ENCODE data around the gene GFOD1. TPM values are rescaled to one million over a fixed set of nuclear protein-coding genes. Genes with fewer than 3 reads are reported as not detected.

Gene GFOD1
- total and polyA plus RNA-seq, 5 donors: 30.3 to 81.7 (median 54.0) TPM

DNA sequence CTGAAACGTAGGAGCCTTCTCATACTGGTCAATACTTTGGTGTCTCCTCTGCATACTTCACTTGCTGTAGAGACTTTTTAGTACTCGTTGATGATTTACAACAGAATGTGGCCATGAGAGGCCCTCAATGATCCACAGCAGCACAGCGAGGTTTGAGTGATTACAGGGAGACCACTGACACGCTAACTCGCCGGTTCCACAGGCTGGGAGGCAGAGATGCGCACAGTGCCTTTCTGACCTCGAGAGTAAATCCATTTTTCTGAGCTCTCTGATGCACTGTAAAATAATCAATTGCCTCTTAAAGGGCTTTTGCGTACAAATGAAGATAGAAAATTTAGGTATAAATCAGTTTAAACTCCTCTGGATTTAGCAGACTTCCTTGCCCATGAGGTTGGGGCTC is 102.9 kb downstream of the GFOD1 start:
- H3K9me3 ChIP-seq (ENCODE audit: control insufficient read depth, low read length): no peaks in the 10 kb centered on the region
- intact Hi-C loops (cut with DNase I): no loop called here
- no peaks in the 10 kb centered on the region for H3K27me3 ChIP-seq (ENCODE audit: control insufficient read depth, insufficient read depth)
- H3K4me1 ChIP-seq (ENCODE audit: control insufficient read depth, insufficient read depth, low read length): peaks cover 10% of the 10 kb centered on the region
- H3K4me3 ChIP-seq (ENCODE audit: low read length): no peak overlapping the region
- no peak overlapping the region for H3K27ac ChIP-seq (ENCODE audit: low read length)
- DNase-seq (no peak), ATAC-seq (no peak)
- 78% methylated on average over 9 of the region's 9 CpGs for WGBS

DNA sequence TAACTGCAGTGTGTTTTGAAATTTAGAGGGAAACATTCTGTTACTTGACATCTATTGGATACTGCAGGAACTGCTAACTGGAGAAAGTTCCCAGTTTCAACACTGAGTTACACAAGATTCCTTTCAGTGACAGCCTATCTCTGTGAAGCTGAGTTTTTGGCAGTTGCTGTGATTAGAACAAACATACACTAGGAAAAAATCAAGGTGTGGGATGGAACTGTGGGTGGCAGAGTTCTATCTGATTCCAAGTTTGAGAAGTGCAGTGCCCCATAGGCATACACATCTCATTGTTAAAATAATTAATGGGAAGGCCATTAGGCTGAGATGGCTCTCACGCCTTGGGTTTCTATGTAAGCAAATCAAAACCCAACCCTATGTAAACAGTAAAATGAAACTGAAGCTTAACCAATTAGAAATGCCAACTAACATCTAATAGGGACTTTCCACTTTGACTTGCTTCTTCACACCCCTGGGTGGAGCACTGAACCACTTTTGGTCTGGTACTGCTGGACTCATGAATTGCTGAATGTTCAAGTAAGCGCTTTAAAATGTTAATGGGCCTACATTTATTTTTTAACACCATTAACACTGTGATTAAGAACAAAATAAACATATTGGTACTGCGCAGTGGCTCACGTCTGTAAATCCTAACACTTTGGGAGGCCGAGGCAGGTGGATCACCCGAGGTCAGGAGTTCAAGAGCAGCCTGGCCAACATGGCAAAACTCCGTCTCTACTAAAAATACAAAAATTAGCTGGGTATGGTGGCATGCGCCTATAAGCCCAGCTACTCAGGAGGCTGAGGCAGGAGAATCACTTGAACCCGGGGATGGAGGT is 103.9 kb downstream of the GFOD1 start:
- peak; percentile 62 to 67 for ATAC-seq
- Histone ChIP-seq H3K9me3 (ENCODE audit: control insufficient read depth, low read length) (no peaks in the 10 kb centered on the region), H3K27ac (ENCODE audit: low read length) (peak overlapping the region; percentile 44), H3K4me3 (ENCODE audit: low read length) (no peak overlapping the region), H3K4me1 (ENCODE audit: control insufficient read depth, insufficient read depth, low read length) (peaks cover 14% of the 10 kb centered on the region), H3K27me3 (ENCODE audit: control insufficient read depth, insufficient read depth) (no peaks in the 10 kb centered on the region)
- no peak for DNase-seq
- WGBS: 87% methylated on average over 9 of the region's 9 CpGs
- intact Hi-C loops (cut with DNase I): no loop called here

DNA sequence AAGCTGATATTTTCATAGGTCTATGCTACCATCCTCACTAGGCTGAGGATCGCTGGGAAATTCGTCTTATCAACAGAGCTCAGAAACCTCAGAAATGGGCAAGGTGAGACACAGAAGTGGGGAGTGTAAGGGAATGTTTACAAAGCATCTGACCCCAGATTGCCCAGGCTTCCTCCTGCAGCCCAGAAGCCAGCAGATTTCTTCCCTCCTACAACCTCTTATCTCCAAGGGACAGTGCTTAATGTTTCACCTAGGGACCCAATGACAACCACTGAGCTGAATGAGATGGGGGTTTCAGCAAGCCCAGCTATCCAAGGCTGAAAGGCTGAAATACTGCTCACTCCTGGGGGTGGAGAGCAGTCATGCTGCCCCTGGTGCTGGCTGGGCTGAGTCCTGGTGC is 106.6 kb downstream of the GFOD1 start:
- no peak for DNase-seq
- ATAC-seq: no peak
- Histone ChIP-seq H3K27ac (ENCODE audit: low read length) (no peak overlapping the region), H3K4me3 (ENCODE audit: low read length) (no peak overlapping the region), H3K27me3 (ENCODE audit: control insufficient read depth, insufficient read depth) (no peaks in the 10 kb centered on the region), H3K4me1 (ENCODE audit: control insufficient read depth, insufficient read depth, low read length) (peaks cover 14% of the 10 kb centered on the region), H3K9me3 (ENCODE audit: control insufficient read depth, low read length) (no peaks in the 10 kb centered on the region)
- 77% methylated on average over 2 of the region's 2 CpGs for WGBS
- intact Hi-C loops (cut with DNase I): no loop called here

DNA sequence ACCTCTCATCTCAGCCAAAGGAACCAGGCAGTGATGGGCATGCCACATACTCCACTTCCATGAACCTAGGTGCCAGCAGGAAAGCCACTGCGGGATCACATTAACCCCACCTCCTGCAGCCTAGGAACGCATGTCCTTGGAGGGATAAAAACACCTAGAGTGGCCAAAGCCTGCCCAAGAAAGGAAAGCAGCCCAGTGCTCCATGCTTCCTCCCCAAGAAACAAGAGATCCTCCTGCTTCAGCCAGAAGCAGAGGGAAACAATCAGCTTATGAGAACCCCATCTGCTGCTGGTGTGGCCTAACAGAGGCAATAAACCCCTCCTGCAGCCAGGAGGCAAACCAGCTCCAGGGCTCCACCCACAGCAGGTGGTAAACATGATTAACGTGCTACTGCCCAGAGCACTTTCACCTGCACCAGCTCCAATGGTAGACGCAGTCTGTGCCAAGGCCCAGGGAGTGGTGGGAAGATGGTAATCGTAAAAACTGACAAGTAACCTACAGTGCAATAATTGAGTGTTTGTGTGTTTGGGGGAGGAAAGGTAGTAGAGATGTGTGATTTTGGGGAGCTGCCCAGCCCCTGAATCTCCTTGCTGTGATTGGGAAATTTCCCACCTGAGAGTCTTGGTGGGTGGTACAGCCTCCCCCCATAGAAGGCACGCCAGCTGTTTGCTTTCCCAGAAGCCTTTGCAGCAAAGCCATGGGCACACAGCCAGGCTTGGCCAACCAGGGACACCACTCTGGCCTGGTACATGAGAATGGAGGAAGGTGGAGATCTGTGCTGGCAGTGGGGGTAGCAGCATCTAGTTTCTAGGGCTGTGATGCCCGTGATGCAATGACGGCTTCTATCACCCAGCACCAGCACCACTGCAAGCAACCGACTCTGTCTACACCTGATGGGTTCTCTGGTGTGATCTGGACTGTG is 108.5 kb downstream of the GFOD1 start:
- intact Hi-C loops (cut with DNase I): no loop called here
- 82% methylated on average over 9 of the region's 9 CpGs for WGBS
- no peaks in the 10 kb centered on the region for H3K9me3 ChIP-seq (ENCODE audit: control insufficient read depth, low read length)
- DNase-seq (no peak), ATAC-seq (no peak)
- no peak overlapping the region for H3K27ac ChIP-seq (ENCODE audit: low read length)
- H3K4me3 ChIP-seq (ENCODE audit: low read length): no peak overlapping the region
- no peaks in the 10 kb centered on the region for H3K27me3 ChIP-seq (ENCODE audit: control insufficient read depth, insufficient read depth)
- H3K4me1 ChIP-seq (ENCODE audit: control insufficient read depth, insufficient read depth, low read length): peaks cover 14% of the 10 kb centered on the region

DNA sequence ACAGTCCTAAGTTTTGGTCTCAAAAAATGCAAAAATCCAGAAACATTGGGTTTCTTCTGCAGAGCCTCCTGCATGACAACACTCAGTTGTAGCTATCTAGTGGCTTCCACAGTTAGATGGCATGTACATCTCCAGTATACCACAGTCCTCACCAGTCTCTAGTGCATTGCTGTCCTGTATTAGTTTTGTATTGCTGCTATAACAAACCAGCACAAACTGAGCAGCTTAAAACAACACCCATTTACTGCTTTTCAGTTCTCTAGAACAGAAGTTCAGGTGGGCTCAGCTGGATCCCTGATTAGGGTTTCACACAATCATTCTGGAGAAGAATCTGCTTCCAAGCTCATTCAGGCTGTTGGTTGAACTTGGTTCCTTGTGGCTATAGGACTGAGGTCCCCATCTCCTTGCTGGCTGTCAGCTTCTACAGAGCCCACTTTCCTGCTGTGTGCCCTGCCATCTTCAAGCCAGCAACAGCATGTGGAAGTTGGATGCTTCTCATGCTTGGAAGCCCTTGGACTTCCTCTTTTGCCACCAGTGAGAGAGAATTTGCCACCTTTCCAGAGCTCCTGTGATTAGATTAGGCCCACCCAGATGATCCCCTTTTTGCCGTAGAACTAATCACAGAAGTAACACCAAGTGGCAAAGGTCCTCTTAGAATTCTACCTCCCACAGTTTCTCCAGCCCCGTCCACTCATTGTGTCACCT is 110.2 kb downstream of the GFOD1 start:
- no peak overlapping the region for H3K27ac ChIP-seq (ENCODE audit: low read length)
- no peaks in the 10 kb centered on the region for H3K27me3 ChIP-seq (ENCODE audit: control insufficient read depth, insufficient read depth)
- WGBS: 83% methylated on average over 2 of the region's 2 CpGs
- peaks cover 17% of the 10 kb centered on the region for H3K4me1 ChIP-seq (ENCODE audit: control insufficient read depth, insufficient read depth, low read length)
- intact Hi-C loops (cut with DNase I): no loop called here
- ATAC-seq: no peak
- DNase-seq: no peak
- no peaks in the 10 kb centered on the region for H3K9me3 ChIP-seq (ENCODE audit: control insufficient read depth, low read length)
- H3K4me3 ChIP-seq (ENCODE audit: low read length): no peak overlapping the region

DNA sequence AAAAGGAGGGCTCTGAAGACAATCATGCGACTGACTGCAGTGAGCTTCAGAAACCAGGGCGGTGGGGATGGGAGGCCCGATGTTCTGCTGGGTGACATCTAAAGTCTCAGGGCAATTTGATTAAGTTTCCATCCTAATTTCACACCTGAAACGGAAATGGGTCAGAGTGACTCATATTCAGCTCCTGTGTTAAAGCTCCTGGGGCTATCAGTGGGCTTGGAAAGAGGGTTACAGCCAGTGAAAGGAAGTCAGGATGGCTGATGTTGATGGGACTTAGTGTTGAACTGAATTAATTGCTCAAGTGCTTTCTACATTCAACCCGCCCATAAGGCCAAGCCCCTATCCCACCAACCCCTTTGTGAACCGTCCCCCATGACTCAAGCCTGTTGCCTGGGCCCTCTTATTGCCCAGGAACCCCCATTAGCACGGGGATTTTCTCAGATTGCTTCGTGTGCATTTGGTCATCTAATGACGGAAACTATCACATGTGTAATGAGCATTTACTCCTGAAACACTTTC is 112.0 kb downstream of the GFOD1 start:
- Histone ChIP-seq H3K4me3 (ENCODE audit: low read length) (no peak overlapping the region), H3K4me1 (ENCODE audit: control insufficient read depth, insufficient read depth, low read length) (peaks cover 9% of the 10 kb centered on the region), H3K27me3 (ENCODE audit: control insufficient read depth, insufficient read depth) (no peaks in the 10 kb centered on the region), H3K27ac (ENCODE audit: low read length) (no peak overlapping the region), H3K9me3 (ENCODE audit: control insufficient read depth, low read length) (no peaks in the 10 kb centered on the region)
- WGBS: 90% methylated on average over 9 of the region's 9 CpGs
- intact Hi-C loops (cut with DNase I): no loop called here
- ATAC-seq: no peak
- no peak for DNase-seq

DNA sequence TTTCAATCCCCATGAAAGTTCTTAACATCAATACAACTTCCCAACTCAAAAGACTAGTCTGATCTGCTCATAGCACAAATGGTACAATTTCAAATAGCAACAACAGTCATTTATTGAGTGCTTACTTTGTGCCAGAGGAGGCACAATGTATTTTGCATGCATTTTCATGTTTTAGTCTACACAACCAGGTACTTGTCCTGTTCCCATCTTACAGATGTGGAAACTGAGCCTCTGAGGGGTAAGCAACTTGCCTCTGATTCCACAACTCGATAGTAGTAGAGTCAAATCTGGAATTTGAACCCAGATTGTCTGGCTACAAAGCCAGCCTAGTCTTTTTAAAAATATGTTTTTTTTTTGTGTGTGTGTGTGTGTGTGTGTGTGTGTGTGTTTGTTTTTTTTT is 113.5 kb downstream of the GFOD1 start:
- intact Hi-C loops (cut with DNase I): no loop called here
- peaks cover 6% of the 10 kb centered on the region for H3K4me1 ChIP-seq (ENCODE audit: control insufficient read depth, insufficient read depth, low read length)
- ATAC-seq (no peak), DNase-seq (no peak)
- no peaks in the 10 kb centered on the region for H3K27me3 ChIP-seq (ENCODE audit: control insufficient read depth, insufficient read depth)
- H3K27ac ChIP-seq (ENCODE audit: low read length): no peak overlapping the region
- H3K4me3 ChIP-seq (ENCODE audit: low read length): no peak overlapping the region
- no peaks in the 10 kb centered on the region for H3K9me3 ChIP-seq (ENCODE audit: control insufficient read depth, low read length)
- 96% methylated on average over 1 of the region's 1 CpG for WGBS

DNA sequence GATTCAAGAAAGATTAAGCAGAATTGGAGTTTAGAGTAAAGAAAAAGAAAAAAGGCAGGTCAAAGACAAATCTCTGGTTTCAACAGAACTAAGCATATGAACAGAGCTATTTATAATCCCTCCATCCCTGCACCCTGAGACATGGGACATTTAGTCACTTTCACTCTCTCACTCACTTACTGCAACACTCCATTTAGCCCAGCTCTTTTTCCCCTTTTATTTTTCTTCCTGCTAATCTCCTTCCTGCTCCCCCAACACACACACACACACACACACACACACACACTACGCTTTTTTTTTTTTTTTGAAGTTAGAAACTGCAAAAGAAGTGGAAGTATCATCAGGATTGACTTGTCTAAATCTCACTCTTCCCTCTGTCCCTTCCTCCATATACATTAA is 113.9 kb downstream of the GFOD1 start:
- no peak overlapping the region for H3K27ac ChIP-seq (ENCODE audit: low read length)
- H3K4me1 ChIP-seq (ENCODE audit: control insufficient read depth, insufficient read depth, low read length): peaks cover 6% of the 10 kb centered on the region
- no peaks in the 10 kb centered on the region for H3K27me3 ChIP-seq (ENCODE audit: control insufficient read depth, insufficient read depth)
- 40% methylated on average over 1 of the region's 1 CpG for WGBS
- H3K4me3 ChIP-seq (ENCODE audit: low read length): no peak overlapping the region
- no peaks in the 10 kb centered on the region for H3K9me3 ChIP-seq (ENCODE audit: control insufficient read depth, low read length)
- peak; percentile 45 to 48 for ATAC-seq
- no peak for DNase-seq
- intact Hi-C loops (cut with DNase I): no loop called here

DNA sequence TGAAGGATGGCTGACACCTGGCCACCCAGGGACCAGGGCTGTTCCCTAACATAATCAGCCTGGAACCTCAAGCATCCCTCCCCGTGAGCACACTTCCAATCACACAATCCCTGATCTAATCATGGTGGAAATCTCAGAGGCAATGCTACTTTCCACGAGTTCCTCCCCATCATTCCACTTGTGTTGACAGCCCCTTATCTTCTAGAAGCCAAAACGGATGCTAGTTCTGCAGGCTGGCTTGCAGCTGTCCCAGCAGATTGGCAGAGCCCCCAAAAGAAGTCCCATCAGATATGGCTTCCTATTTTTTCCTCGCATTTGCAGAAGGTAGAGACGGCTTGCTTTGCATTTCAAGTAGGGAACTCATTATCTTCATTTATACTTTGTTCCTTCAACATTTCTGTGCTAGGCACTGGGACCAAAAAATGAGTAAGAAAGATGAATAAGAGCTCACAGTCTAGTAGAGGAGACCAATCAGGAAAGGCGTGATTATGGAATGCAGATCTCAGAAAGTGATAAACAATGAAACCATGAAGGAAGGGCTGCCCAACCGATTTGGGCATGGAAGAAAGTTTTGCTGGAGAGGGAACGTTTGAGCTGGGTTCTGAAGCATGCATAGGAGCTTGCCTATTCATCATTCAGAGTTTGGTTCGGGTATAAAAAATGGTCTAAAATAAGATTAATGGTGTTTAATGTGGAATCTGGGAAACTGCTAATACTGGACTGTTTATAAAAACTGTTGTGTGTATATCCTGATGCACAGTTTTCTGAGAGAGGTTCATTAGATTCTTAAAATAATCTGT is 114.5 kb downstream of the GFOD1 start:
- WGBS: 50% methylated on average over 9 of the region's 9 CpGs
- ATAC-seq: no peak
- peaks cover 6% of the 10 kb centered on the region for H3K4me1 ChIP-seq (ENCODE audit: control insufficient read depth, insufficient read depth, low read length)
- peak overlapping the region; percentile 66 for H3K27ac ChIP-seq (ENCODE audit: low read length)
- no peaks in the 10 kb centered on the region for H3K9me3 ChIP-seq (ENCODE audit: control insufficient read depth, low read length)
- no peak overlapping the region for H3K4me3 ChIP-seq (ENCODE audit: low read length)
- intact Hi-C loops (cut with DNase I): no loop called here
- no peaks in the 10 kb centered on the region for H3K27me3 ChIP-seq (ENCODE audit: control insufficient read depth, insufficient read depth)
- no peak for DNase-seq

DNA sequence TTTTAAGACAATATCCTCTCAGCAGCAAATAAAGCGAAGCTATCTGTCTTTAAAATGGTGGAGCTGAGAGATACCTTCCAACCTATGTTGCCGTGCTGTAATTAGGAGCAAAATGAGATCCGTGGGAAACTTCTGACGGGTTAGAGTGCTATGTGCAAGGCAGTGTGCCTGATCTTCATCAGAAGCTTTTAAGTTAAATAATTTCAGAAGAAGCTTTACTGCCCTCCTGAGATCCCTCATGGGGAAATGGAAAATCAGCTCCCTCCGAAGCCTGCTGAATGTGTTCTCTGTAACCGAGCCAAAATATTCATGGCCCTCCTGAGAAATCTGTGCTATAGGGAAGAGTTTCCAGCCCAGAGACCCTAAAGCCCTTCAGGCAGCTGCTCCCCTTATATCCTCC is 115.3 kb downstream of the GFOD1 start:
- intact Hi-C loops (cut with DNase I): no loop called here
- Histone ChIP-seq H3K4me3 (ENCODE audit: low read length) (no peak overlapping the region), H3K27me3 (ENCODE audit: control insufficient read depth, insufficient read depth) (no peaks in the 10 kb centered on the region), H3K4me1 (ENCODE audit: control insufficient read depth, insufficient read depth, low read length) (peaks cover 13% of the 10 kb centered on the region), H3K9me3 (ENCODE audit: control insufficient read depth, low read length) (no peaks in the 10 kb centered on the region), H3K27ac (ENCODE audit: low read length) (peak overlapping the region; percentile 66)
- no peak for ATAC-seq
- DNase-seq: no peak
- 59% methylated on average over 6 of the region's 6 CpGs for WGBS
